IPS DF 6.9 (cell line): ENCODE data around the gene LRRC49.
"Not testable (repeated sequence)": the region's sequence is repeated elsewhere in the genome, so short reads cannot be mapped to it uniquely, and the experiment has no call there.

Experiments used
- DNase-seq: peaks from one replicate; pipeline ENCODE4 v3.0.0-alpha.2; 2013; ENCODE audit warnings: low read depth, low spot score
- H3K27ac ChIP-seq: one replicate; pipeline ENCODE4 v1.5.1; 2013; ENCODE audit warnings: low read length, control low read depth
- H3K27me3 ChIP-seq: 2 replicates; pipeline ENCODE4 v1.6.1; 2013; ENCODE audit warnings: mild to moderate bottlenecking, low read length; ENCODE audit not compliant: control insufficient read depth, insufficient read depth
- H3K36me3 ChIP-seq: 2 replicates; pipeline ENCODE4 v1.6.1; 2013; ENCODE audit warnings: low read length; ENCODE audit not compliant: control insufficient read depth, insufficient read depth
- H3K4me1 ChIP-seq: 2 replicates; pipeline ENCODE4 v1.6.1; 2013; ENCODE audit warnings: low read length; ENCODE audit not compliant: control insufficient read depth, insufficient read depth
- H3K4me3 ChIP-seq: 2 replicates; pipeline ENCODE4 v1.5.1; 2013; ENCODE audit warnings: mild to moderate bottlenecking, low read length
- H3K9me3 ChIP-seq: 2 replicates; pipeline ENCODE4 v1.6.1; 2013; ENCODE audit warnings: low read length, inconsistent platforms; ENCODE audit not compliant: control insufficient read depth, insufficient read depth
- WGBS: extraction: QIAGEN DNeasy Blood & Tissue Kit; methylation state at CpG from one replicate; pipeline ENCODE4 v1.1.7; 2013; ENCODE audit warnings: mixed read lengths, missing lambda C conversion rate; ENCODE audit not compliant: insufficient read length, insufficient coverage; 5-methylcytosine and 5-hydroxymethylcytosine counted together

Gene LRRC49

GRCh38 chr15:70856177-70856883 is 36.3 kb upstream of the LRRC49 start:
- H3K4me1 ChIP-seq = 0 out of 2 replicates have a peak, but pooled peaks cover 1% of the 10 kb centered on the region
- no peak for DNase-seq
- H3K9me3 ChIP-seq = no peaks in the 10 kb centered on the region
- H3K27ac ChIP-seq = no peak overlapping the region
- no CpG with 5 or more reads among the region's 7 CpGs for WGBS
- H3K36me3 ChIP-seq = no peaks in the 10 kb centered on the region
- no peak overlapping the region for H3K4me3 ChIP-seq
- no peaks in the 10 kb centered on the region for H3K27me3 ChIP-seq

- no CpG with 5 or more reads among the region's 5 CpGs for WGBS
- no peaks in the 10 kb centered on the region for H3K27me3 ChIP-seq
- H3K27ac ChIP-seq = no peak overlapping the region
- no peak overlapping the region for H3K4me3 ChIP-seq
- 0 out of 2 replicates have a peak, but pooled peaks cover 1% of the 10 kb centered on the region for H3K4me1 ChIP-seq
- DNase-seq = no peak
- H3K9me3 ChIP-seq = no peaks in the 10 kb centered on the region
- H3K36me3 ChIP-seq = no peaks in the 10 kb centered on the region
These were observed 35.6 kb upstream of the LRRC49 start for GRCh38 chr15:70856884-70857561.

GRCh38 chr15:70857562-70858285 is 34.9 kb upstream of the LRRC49 start:
- WGBS = no CpG with 5 or more reads among the region's 3 CpGs
- H3K4me1 ChIP-seq = no peaks in the 10 kb centered on the region
- H3K36me3 ChIP-seq = no peaks in the 10 kb centered on the region
- H3K4me3 ChIP-seq = no peak overlapping the region
- H3K27me3 ChIP-seq = no peaks in the 10 kb centered on the region
- H3K27ac ChIP-seq = no peak overlapping the region
- DNase-seq = no peak
- no peaks in the 10 kb centered on the region for H3K9me3 ChIP-seq

GRCh38 chr15:70858614-70859321 is 33.9 kb upstream of the LRRC49 start:
- not testable (repeated sequence) for H3K27me3 ChIP-seq, H3K4me1 ChIP-seq, H3K4me3 ChIP-seq, H3K27ac ChIP-seq, H3K9me3 ChIP-seq, DNase-seq, H3K36me3 ChIP-seq
- WGBS = no CpG with 5 or more reads among the region's 9 CpGs

GRCh38 chr15:70859322-70859908 is 33.2 kb upstream of the LRRC49 start:
- no peaks in the 10 kb centered on the region for H3K27me3 ChIP-seq
- no peaks in the 10 kb centered on the region for H3K36me3 ChIP-seq
- H3K4me3 ChIP-seq = no peak overlapping the region
- H3K4me1 ChIP-seq = no peaks in the 10 kb centered on the region
- no peak for DNase-seq
- H3K9me3 ChIP-seq = no peaks in the 10 kb centered on the region
- no peak overlapping the region for H3K27ac ChIP-seq
- WGBS = no CpG with 5 or more reads among the region's 14 CpGs

GRCh38 chr15:70859998-70860397 is 32.6 kb upstream of the LRRC49 start:
- Histone ChIP-seq H3K36me3 (no peaks in the 10 kb centered on the region), H3K27me3 (no peaks in the 10 kb centered on the region), H3K9me3 (no peaks in the 10 kb centered on the region), H3K4me3 (no peak overlapping the region), H3K4me1 (no peaks in the 10 kb centered on the region), H3K27ac (no peak overlapping the region)
- no CpG with 5 or more reads among the region's 11 CpGs for WGBS
- DNase-seq = no peak

GRCh38 chr15:70863450-70864218 is 29.0 kb upstream of the LRRC49 start:
- Histone ChIP-seq H3K27ac (no peak overlapping the region), H3K36me3 (no peaks in the 10 kb centered on the region), H3K4me3 (no peak overlapping the region), H3K9me3 (no peaks in the 10 kb centered on the region), H3K4me1 (no peaks in the 10 kb centered on the region), H3K27me3 (no peaks in the 10 kb centered on the region)
- no peak for DNase-seq
- no CpG with 5 or more reads among the region's 4 CpGs for WGBS

- Histone ChIP-seq H3K4me3 (no peak overlapping the region), H3K36me3 (no peaks in the 10 kb centered on the region), H3K27ac (no peak overlapping the region), H3K27me3 (no peaks in the 10 kb centered on the region), H3K4me1 (no peaks in the 10 kb centered on the region), H3K9me3 (no peaks in the 10 kb centered on the region)
- no CpG with 5 or more reads among the region's 5 CpGs for WGBS
- no peak for DNase-seq
These were observed 25.5 kb upstream of the LRRC49 start for GRCh38 chr15:70866982-70867641.

- Histone ChIP-seq H3K9me3 (no peaks in the 10 kb centered on the region), H3K4me3 (no peak overlapping the region), H3K4me1 (no peaks in the 10 kb centered on the region), H3K27me3 (no peaks in the 10 kb centered on the region), H3K27ac (no peak overlapping the region), H3K36me3 (no peaks in the 10 kb centered on the region)
- no CpG with 5 or more reads among the region's 6 CpGs for WGBS
- DNase-seq = no peak
These were observed 24.6 kb upstream of the LRRC49 start for GRCh38 chr15:70867911-70868467.
